ES-I3 (cell line): ENCODE measurements around the gene RAI1.

ENCODE experiments used
- H3K36me3 ChIP-seq: 2 replicates; pipeline ENCODE4 v1.6.1; 2013; ENCODE audit warnings: mild to moderate bottlenecking, low read length, control low read depth, moderate library complexity; ENCODE audit not compliant: insufficient read depth
- H3K4me1 ChIP-seq: 2 replicates; pipeline ENCODE4 v1.6.1; 2013; ENCODE audit warnings: mild to moderate bottlenecking, control low read depth, low read length; ENCODE audit not compliant: insufficient read depth
- H3K9ac ChIP-seq: 2 replicates; pipeline ENCODE4 v1.6.1; 2013; ENCODE audit warnings: low read depth, mild to moderate bottlenecking, low read length, moderate library complexity
- H3K9me3 ChIP-seq: 2 replicates; pipeline ENCODE4 v1.6.1; 2013; ENCODE audit warnings: mild to moderate bottlenecking, low read length, moderate library complexity; ENCODE audit not compliant: control insufficient read depth, insufficient read depth

Gene RAI1

GRCh38 chr17:17741349-17742023, 60.2 kb downstream of the RAI1 start:
- Histone ChIP-seq H3K36me3 (no peaks in the 10 kb centered on the region), H3K4me1 (peaks cover 33% of the 10 kb centered on the region), H3K9ac (peak overlapping the region; percentile 26; the same call in 1 of the 2 replicates), H3K9me3 (no peaks in the 10 kb centered on the region)

- Histone ChIP-seq H3K36me3 (no peaks in the 10 kb centered on the region), H3K9me3 (no peaks in the 10 kb centered on the region), H3K4me1 (peaks cover 33% of the 10 kb centered on the region), H3K9ac (no peak overlapping the region)
Measured at GRCh38 chr17:17742133-17742621, 60.9 kb downstream of the RAI1 start.

GRCh38 chr17:17742688-17743390, 61.6 kb downstream of the RAI1 start:
- Histone ChIP-seq H3K36me3 (no peaks in the 10 kb centered on the region), H3K9me3 (0 out of 2 replicates have a peak, but pooled peaks cover under 1% of the 10 kb centered on the region), H3K4me1 (peaks cover 33% of the 10 kb centered on the region), H3K9ac (no peak overlapping the region)

- Histone ChIP-seq H3K9ac (no peak overlapping the region), H3K36me3 (no peaks in the 10 kb centered on the region), H3K4me1 (peaks cover 31% of the 10 kb centered on the region), H3K9me3 (0 out of 2 replicates have a peak, but pooled peaks cover 3% of the 10 kb centered on the region)
Measured at GRCh38 chr17:17743391-17744112, 62.3 kb downstream of the RAI1 start.

GRCh38 chr17:17744116-17744515, 62.9 kb downstream of the RAI1 start:
- Histone ChIP-seq H3K9me3 (0 out of 2 replicates have a peak, but pooled peaks cover 3% of the 10 kb centered on the region), H3K9ac (no peak overlapping the region), H3K4me1 (peaks cover 29% of the 10 kb centered on the region), H3K36me3 (no peaks in the 10 kb centered on the region)

- H3K9ac ChIP-seq, result no peak overlapping the region
- H3K4me1 ChIP-seq, result peaks cover 23% of the 10 kb centered on the region
- H3K36me3 ChIP-seq, result no peaks in the 10 kb centered on the region
- H3K9me3 ChIP-seq, result 0 out of 2 replicates have a peak, but pooled peaks cover 3% of the 10 kb centered on the region
Measured at GRCh38 chr17:17745476-17746455, 64.5 kb downstream of the RAI1 start.

- Histone ChIP-seq H3K9ac (no peak overlapping the region), H3K36me3 (no peaks in the 10 kb centered on the region), H3K9me3 (0 out of 2 replicates have a peak, but pooled peaks cover 3% of the 10 kb centered on the region), H3K4me1 (peaks cover 31% of the 10 kb centered on the region)
Measured at GRCh38 chr17:17748179-17748578, 66.9 kb downstream of the RAI1 start.

- H3K9ac ChIP-seq, result no peak overlapping the region
- no peaks in the 10 kb centered on the region for H3K36me3 ChIP-seq
- 0 out of 2 replicates have a peak, but pooled peaks cover 3% of the 10 kb centered on the region for H3K9me3 ChIP-seq
- peaks cover 35% of the 10 kb centered on the region for H3K4me1 ChIP-seq
Measured at GRCh38 chr17:17748604-17749003, 67.3 kb downstream of the RAI1 start.

GRCh38 chr17:17749025-17749772, 67.9 kb downstream of the RAI1 start:
- H3K4me1 ChIP-seq, result peaks cover 35% of the 10 kb centered on the region
- no peak overlapping the region for H3K9ac ChIP-seq
- no peaks in the 10 kb centered on the region for H3K36me3 ChIP-seq
- 0 out of 2 replicates have a peak, but pooled peaks cover 3% of the 10 kb centered on the region for H3K9me3 ChIP-seq

GRCh38 chr17:17749921-17750320, 68.7 kb downstream of the RAI1 start:
- Histone ChIP-seq H3K36me3 (no peaks in the 10 kb centered on the region), H3K9me3 (0 out of 2 replicates have a peak, but pooled peaks cover 3% of the 10 kb centered on the region), H3K9ac (no peak overlapping the region), H3K4me1 (peaks cover 35% of the 10 kb centered on the region)

- H3K9ac ChIP-seq, result no peak overlapping the region
- peaks cover 35% of the 10 kb centered on the region for H3K4me1 ChIP-seq
- 0 out of 2 replicates have a peak, but pooled peaks cover 3% of the 10 kb centered on the region for H3K9me3 ChIP-seq
- no peaks in the 10 kb centered on the region for H3K36me3 ChIP-seq
Measured at GRCh38 chr17:17750881-17751280, 69.6 kb downstream of the RAI1 start.

GRCh38 chr17:17751489-17752088, 70.3 kb downstream of the RAI1 start:
- Histone ChIP-seq H3K9ac (peak overlapping the region; percentile 39; the same call in 1 of the 2 replicates), H3K4me1 (peaks cover 35% of the 10 kb centered on the region)

More at GRCh38 chr17:17751489-17752088, 70.3 kb downstream of the RAI1 start:
- Histone ChIP-seq H3K36me3 (no peaks in the 10 kb centered on the region), H3K9me3 (0 out of 2 replicates have a peak, but pooled peaks cover 3% of the 10 kb centered on the region)
